MCF 10A (cell line): ENCODE measurements around the gene TM9SF3. TPM values are rescaled to one million over a fixed set of nuclear protein-coding genes. Genes with fewer than 3 reads are reported as not detected.

ENCODE experiments used
- BruUV-seq: library from RNA; stranded (reverse); fragments of 400-500 nt; replicated peaks from 2 replicates; lab custom pipeline; 2021; lab: Mats Ljungman, UMichigan
- CTCF ChIA-PET: fragments of 300-600 bp; sonication (Branson Sonifier 250); formaldehyde crosslinking; extraction: SDS; loops from one replicate; lab custom pipeline; 2021; ENCODE audit warnings: antibody characterized with exemption, inconsistent platforms; lab: Yijun Ruan, JAX
- POLR2A ChIA-PET: fragments of 300-600, 350-650 bp; sonication (Branson Sonifier 250); formaldehyde crosslinking; extraction: SDS; loops from one replicate; lab custom pipeline; 2020; ENCODE audit warnings: antibody characterized with exemption, inconsistent platforms; lab: Yijun Ruan, JAX
- DNase-seq: peaks from one replicate; pipeline ENCODE4 v3.0.0-alpha.2; 2018; ENCODE audit not compliant: unreplicated experiment
- H3K27ac Mint-ChIP-seq: one replicate; pipeline ENCODE4 v1.8.0; 2022; ENCODE audit warnings: mild to moderate bottlenecking, low read depth, mixed read lengths; ENCODE audit not compliant: unreplicated experiment
- H3K27me3 Mint-ChIP-seq: one replicate; pipeline ENCODE4 v1.8.0; 2022; ENCODE audit warnings: mixed read lengths; ENCODE audit not compliant: insufficient read depth, unreplicated experiment
- H3K36me3 Mint-ChIP-seq: one replicate; pipeline ENCODE4 v1.8.0; 2022; ENCODE audit warnings: mild to moderate bottlenecking, moderate library complexity, mixed read lengths; ENCODE audit not compliant: insufficient read depth, unreplicated experiment
- H3K4me1 Mint-ChIP-seq: one replicate; pipeline ENCODE4 v1.8.0; 2022; ENCODE audit warnings: mixed read lengths; ENCODE audit not compliant: insufficient read depth, unreplicated experiment
- H3K4me3 Mint-ChIP-seq: one replicate; pipeline ENCODE4 v1.8.0; 2022; ENCODE audit warnings: mild to moderate bottlenecking, moderate library complexity, mixed read lengths; ENCODE audit not compliant: unreplicated experiment
- H3K9me3 Mint-ChIP-seq: one replicate; pipeline ENCODE4 v1.8.0; 2022; ENCODE audit warnings: mixed read lengths; ENCODE audit not compliant: unreplicated experiment
- intact Hi-C: fragments of 100-400 bp; cut with micrococcal nuclease; formaldehyde crosslinking; loops from 2 replicates; pipeline ENCODE4 v1.14.1; 2022
- total RNA-seq: library from RNA; stranded (reverse); gene quantifications from 2 replicates; pipeline ENCODE4 v1.2.3, GENCODE V29; 2022
- TF ChIP-seq, protein P1 (sequence below): fragments of 200-600 bp; IDR thresholded peaks from one replicate; pipeline ENCODE4 v1.8.0; 2022; ENCODE audit warnings: antibody characterized with exemption, mild to moderate bottlenecking; ENCODE audit not compliant: unreplicated experiment

TM9SF3 gene
- total RNA-seq, 1 experiment from 2014 or later, result 151 TPM

DNA sequence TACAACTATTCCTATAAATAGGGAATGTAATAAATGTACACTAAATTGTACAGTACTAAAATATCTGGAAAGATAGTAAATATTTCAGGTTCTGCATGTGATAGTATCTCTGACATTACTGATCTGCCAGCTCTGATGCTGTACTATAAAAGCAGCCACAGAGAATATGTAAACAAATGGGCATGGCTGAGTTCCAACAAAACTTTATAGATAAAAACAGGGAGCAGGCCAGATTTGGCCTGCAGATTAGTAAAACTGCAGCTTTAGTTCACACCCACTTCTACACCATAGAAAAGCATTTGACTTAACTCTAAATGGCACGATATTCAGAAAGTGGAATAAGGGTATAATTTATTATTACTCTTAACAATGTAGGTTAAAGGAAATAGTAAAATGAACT, 54.3 kb downstream of the TM9SF3 start:
- CTCF ChIA-PET, result interaction anchor here (5.0 kb wide), 1 partner anchor 21 kb away, joined by 29 read pairs; the partner anchor contains the start of gene TLL2
- Mint-ChIP-seq H3K27ac (no peak overlapping the region), H3K4me1 (no peaks in the 10 kb centered on the region), H3K9me3 (no peaks in the 10 kb centered on the region), H3K4me3 (no peak overlapping the region), H3K27me3 (no peaks in the 10 kb centered on the region), H3K36me3 (peaks cover 25% of the 10 kb centered on the region)
- POLR2A ChIA-PET, result interaction anchor here (0.8 kb wide), 1 partner anchor 1155 kb away, joined by 3 read pairs; the partner anchor contains the start of gene AVPI1
- intact Hi-C loops, result no loop called here
- DNase-seq, result peak; percentile 39
- BruUV-seq, result no TSS peak
- TF ChIP-seq, protein P1, sequence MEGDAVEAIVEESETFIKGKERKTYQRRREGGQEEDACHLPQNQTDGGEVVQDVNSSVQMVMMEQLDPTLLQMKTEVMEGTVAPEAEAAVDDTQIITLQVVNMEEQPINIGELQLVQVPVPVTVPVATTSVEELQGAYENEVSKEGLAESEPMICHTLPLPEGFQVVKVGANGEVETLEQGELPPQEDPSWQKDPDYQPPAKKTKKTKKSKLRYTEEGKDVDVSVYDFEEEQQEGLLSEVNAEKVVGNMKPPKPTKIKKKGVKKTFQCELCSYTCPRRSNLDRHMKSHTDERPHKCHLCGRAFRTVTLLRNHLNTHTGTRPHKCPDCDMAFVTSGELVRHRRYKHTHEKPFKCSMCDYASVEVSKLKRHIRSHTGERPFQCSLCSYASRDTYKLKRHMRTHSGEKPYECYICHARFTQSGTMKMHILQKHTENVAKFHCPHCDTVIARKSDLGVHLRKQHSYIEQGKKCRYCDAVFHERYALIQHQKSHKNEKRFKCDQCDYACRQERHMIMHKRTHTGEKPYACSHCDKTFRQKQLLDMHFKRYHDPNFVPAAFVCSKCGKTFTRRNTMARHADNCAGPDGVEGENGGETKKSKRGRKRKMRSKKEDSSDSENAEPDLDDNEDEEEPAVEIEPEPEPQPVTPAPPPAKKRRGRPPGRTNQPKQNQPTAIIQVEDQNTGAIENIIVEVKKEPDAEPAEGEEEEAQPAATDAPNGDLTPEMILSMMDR, result no peak

DNA sequence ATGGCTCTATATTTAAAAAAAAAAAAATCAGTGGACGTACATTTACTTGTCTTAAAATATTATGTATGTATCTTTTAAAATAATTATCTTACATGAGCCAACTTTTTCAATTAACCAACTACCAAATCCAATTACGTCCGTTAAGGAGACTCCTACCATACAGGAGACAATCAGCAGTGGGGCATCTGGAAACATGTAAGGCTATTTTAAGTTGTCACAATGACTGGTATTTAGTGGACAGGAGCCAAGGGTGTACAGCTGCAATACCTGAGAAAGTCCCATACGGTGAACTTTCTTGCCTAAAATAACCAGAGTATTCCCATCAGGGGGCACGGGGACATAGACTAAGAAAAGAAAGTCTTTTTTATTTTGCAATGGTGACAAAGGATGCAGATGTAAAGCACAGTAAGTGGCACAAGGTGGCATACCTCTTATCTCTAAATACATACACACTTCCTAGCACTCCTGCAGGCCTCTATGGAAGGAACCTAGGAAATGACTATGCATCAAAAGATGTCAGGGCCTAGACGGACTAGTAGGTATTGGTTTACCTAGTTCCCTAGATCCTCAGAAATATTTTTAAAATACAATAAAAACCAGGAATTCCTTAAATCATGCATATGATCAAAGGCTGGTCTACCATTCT, 57.1 kb downstream of the TM9SF3 start:
- ChIA-PET POLR2A (no interaction called here), CTCF (interaction anchor here (0.6 kb wide), 1 partner anchor 295 kb away, joined by 3 read pairs; no protein-coding TSS in a partner anchor)
- intact Hi-C loops, result no loop called here
- Mint-ChIP-seq H3K9me3 (no peaks in the 10 kb centered on the region), H3K36me3 (peaks cover 39% of the 10 kb centered on the region), H3K27ac (no peak overlapping the region), H3K27me3 (no peaks in the 10 kb centered on the region), H3K4me3 (no peak overlapping the region), H3K4me1 (no peaks in the 10 kb centered on the region)
- no peak for DNase-seq
- BruUV-seq, result no TSS peak
- TF ChIP-seq, protein P1, result no peak

DNA sequence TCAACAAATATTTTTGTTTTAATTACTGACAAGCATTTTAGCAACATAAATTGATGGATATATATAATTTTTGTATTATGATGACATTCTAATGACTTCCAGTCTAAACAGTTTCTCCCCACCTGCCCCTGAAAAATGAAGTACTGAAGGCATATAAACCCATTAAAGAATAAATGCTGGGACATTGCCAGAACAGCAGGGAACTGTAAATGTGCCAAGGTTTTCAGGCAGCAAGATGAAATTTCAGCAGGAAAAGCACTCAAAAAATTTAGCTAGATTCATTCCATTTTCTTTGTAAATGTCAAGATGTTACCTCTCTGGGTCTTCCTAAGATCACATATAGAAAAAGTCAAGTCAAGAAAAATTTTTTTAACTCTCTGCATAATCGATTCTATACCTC, 62.1 kb downstream of the TM9SF3 start:
- ChIA-PET CTCF (interaction anchor here (0.6 kb wide), 1 partner anchor 1206 kb away, joined by 3 read pairs; no protein-coding TSS in a partner anchor), POLR2A (no interaction called here)
- Mint-ChIP-seq H3K27ac (no peak overlapping the region), H3K9me3 (no peaks in the 10 kb centered on the region), H3K36me3 (peaks cover 50% of the 10 kb centered on the region), H3K27me3 (no peaks in the 10 kb centered on the region), H3K4me1 (no peaks in the 10 kb centered on the region), H3K4me3 (no peak overlapping the region)
- no TSS peak for BruUV-seq
- no peak for DNase-seq
- intact Hi-C loops, result no loop called here
- TF ChIP-seq, protein P1, result no peak

DNA sequence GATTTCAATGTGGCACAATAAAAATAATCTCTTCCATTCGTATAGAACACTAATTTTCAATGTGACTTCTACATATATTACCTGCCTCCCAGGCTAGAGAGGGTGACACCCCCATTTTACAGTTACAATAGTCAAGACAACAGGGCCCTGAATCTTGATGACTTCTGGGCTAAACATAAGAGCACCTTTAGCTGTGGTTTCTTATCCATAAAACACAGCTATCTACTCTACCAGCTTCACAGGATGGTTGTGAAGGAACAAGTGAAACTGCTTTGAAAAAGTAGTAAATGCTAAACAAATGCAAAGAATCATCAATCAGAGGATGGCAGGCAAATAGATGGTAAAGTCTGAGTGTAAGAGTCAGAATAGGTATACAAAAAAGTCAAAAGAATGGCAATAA, 69.5 kb downstream of the TM9SF3 start:
- Mint-ChIP-seq H3K27ac (no peak overlapping the region), H3K4me3 (no peak overlapping the region), H3K9me3 (no peaks in the 10 kb centered on the region), H3K4me1 (peaks cover 8% of the 10 kb centered on the region), H3K36me3 (peaks cover 34% of the 10 kb centered on the region), H3K27me3 (no peaks in the 10 kb centered on the region)
- POLR2A ChIA-PET, result no interaction called here
- intact Hi-C loops, result no loop called here
- TF ChIP-seq, protein P1, result no peak
- no TSS peak for BruUV-seq
- no peak for DNase-seq
- CTCF ChIA-PET, result interaction anchor here (0.6 to 0.7 kb wide), 2 partner anchors 25 to 355 kb away, joined by 3 to 4 read pairs; no protein-coding TSS in a partner anchor
